Esophagus squamous epithelium (tissue), 5 donors: Measurements from ENCODE around the gene ILF3. TPM values are rescaled to one million over a fixed set of nuclear protein-coding genes. Genes with fewer than 3 reads are reported as not detected.
A peak's percentile ranks its signal among the peaks of the same experiment; 100 is the strongest.
"Not testable (repeated sequence)": the region's sequence is repeated elsewhere in the genome, so short reads cannot be mapped to it uniquely, and the experiment has no call there.

Source experiments
- DNase-seq: peaks from one replicate; lab custom pipeline; 2025; lab: John Stamatoyannopoulos, UW
- H3K27ac ChIP-seq, 4 donors: fragments of 200-600 bp; sonication (generic); one replicate each; pipeline ENCODE4 v1.5.1; 2016 to 2019; ENCODE audit warnings: mild to moderate bottlenecking in 1 of 4
- H3K27me3 ChIP-seq, 4 donors: fragments of 200-600 bp; sonication (generic); 1 replicate in 3 of 4; 2 replicates in 1 of 4; pipeline versions ENCODE4 v1.5.1 to v1.6.0; 2017 to 2021; ENCODE audit warnings: antibody characterized with exemption in 1 of 4
- H3K36me3 ChIP-seq, 3 donors: fragments of 200-600 bp; sonication (generic); one replicate each; pipeline ENCODE4 v1.5.1; 2016 to 2019
- H3K4me1 ChIP-seq, 3 donors: fragments of 200-600 bp; sonication (generic); one replicate each; pipeline ENCODE4 v1.5.1; 2017 to 2019
- H3K4me3 ChIP-seq, 4 donors: fragments of 200-600 bp; sonication (generic); 1 replicate in 3 of 4; 2 replicates in 1 of 4; pipeline ENCODE4 v1.5.1; 2016 to 2019; ENCODE audit warnings: mild to moderate bottlenecking in 2 of 4, moderate library complexity in 1 of 4
- H3K9me3 ChIP-seq, 3 donors: fragments of 200-600 bp; sonication (generic); one replicate each; pipeline ENCODE4 v1.5.1; 2016 to 2019
- CTCF ChIP-seq, 6 experiments: fragments of 450-650 bp in 4 of 6; fragments of 200-600 bp in 2 of 6; sonication (generic) in 2 of 6; IDR thresholded peaks; one replicate each; pipeline ENCODE4 v1.5.1; 2016 to 2019; ENCODE audit warnings: antibody characterized with exemption in 6 of 6, mild to moderate bottlenecking in 4 of 6, moderate library complexity in 4 of 6
- POLR2A ChIP-seq, 4 donors: fragments of 450-650 bp; IDR thresholded peaks; one replicate each; pipeline ENCODE4 v1.6.1; 2017; ENCODE audit warnings: antibody characterized with exemption in 4 of 4, mild to moderate bottlenecking in 4 of 4, moderate library complexity in 3 of 4
- WGBS, 2 donors: methylation state at CpG; one replicate each; pipeline ENCODE4 v1.1.5; 2018; 5-methylcytosine and 5-hydroxymethylcytosine counted together
- intact Hi-C: fragments of 100-400 bp; cut with DNase I; formaldehyde crosslinking; loops from one replicate; pipeline ENCODE4 v1.15.0; 2022
- total RNA-seq, 4 donors: library from RNA; depleted of rRNA; stranded (reverse); fragments of >200 nt; gene quantifications; one replicate each; pipeline ENCODE4 v1.1.0, GENCODE V29; 2016
- donor health status: DM: yes; HTN: yes; CAD: no.

ILF3 gene
- total RNA-seq, 4 donors from 2014 or later, result 68.7 to 123 (median 98.3) TPM

DNA sequence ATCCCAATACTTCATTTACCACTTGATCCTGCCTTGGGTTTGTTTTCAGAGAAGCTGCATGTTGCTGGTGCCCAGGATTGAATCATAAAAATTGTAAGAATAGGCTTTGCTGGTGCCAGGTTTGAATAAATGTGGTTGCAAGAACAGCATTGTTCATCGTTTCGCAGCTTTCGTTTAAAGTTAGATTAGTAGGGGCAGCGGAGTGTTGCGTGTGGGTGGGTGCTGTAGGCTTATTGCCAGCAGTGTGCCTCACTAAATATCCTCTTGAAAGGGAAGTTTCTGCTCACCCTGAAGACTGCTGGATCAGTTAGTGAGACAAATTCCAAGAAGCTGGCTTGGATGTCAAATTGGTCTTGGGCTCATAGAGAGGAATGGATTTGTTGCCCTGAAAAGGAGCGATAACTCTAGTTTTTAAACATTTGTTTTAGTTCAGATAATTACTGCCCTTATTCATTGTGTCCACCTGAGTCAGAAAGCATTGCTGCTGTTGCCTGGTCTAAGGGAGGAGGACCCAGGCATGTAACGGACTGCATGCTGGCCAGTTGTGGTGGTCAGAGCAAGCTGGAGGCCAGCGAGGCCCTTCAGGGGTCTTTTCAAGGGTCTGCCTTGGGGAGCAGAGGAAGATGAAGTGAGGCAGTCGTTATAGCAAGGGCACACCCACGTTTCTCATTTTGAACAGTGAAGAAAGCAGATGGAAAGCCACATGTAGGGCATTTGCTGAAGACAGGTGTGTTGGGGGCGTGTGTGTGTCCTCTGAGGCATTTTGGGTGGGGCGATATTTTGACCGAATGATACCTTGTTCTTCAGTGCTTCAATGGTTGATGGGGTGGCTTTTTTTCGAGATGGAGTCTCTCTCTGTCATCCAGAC, 8.5 kb downstream of the ILF3 start:
- H3K4me3 ChIP-seq, result no peak overlapping the region
- H3K27me3 ChIP-seq, result no peaks in the 10 kb centered on the region
- peak overlapping the region in 1 of 4 donors; percentile 11 for H3K27ac ChIP-seq
- no peak for DNase-seq
- 38 to 47% methylated on average over 14 of the region's 14 CpGs for WGBS, 2 donors
- no peaks in the 10 kb centered on the region for H3K9me3 ChIP-seq
- TF ChIP-seq POLR2A (IDR thresholded peaks at IDR 0.05), result no peak
- intact Hi-C loops, result no loop called here
- peaks cover 0 to 43% (median 0%) of the 10 kb centered on the region in 3 donors for H3K36me3 ChIP-seq
- peaks cover 31 to 92% (median 40%) of the 10 kb centered on the region in 3 donors for H3K4me1 ChIP-seq

DNA sequence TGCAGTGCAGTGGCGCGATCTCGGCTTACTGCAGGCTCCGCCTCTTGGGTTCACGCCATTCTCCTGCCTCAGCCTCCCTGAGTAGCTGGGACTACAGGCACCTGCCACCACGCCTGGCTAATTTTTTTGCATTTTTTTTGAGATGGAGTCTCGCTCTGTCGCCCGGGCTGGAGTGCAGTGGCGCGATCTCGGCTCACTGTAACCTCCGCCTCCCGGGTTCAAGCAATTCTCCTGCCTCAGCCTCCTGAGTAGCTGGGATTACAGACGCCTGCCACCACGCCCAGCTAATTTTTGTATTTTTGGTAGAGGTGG, 9.1 kb downstream of the ILF3 start:
- DNase-seq, H3K4me3 ChIP-seq, H3K27me3 ChIP-seq, H3K27ac ChIP-seq, H3K9me3 ChIP-seq, intact Hi-C loops: not testable (repeated sequence)
- Histone ChIP-seq H3K36me3 (peaks cover 0 to 43% (median 0%) of the 10 kb centered on the region in 3 donors), H3K4me1 (peaks cover 31 to 92% (median 40%) of the 10 kb centered on the region in 3 donors)
- 85 to 89% methylated on average over 13 to 15 of the region's 16 CpGs for WGBS, 2 donors

GRCh38 chr19:10667867-10668266, 13.7 kb downstream of the ILF3 start:
- TF ChIP-seq POLR2A (IDR thresholded peaks at IDR 0.05) (no peak), CTCF (IDR thresholded peaks at IDR 0.05) (no peak)
- DNase-seq, result no peak
- peaks cover 0 to 49% (median 8%) of the 10 kb centered on the region in 3 donors for H3K36me3 ChIP-seq
- intact Hi-C loops, result no loop called here
- no peaks in the 10 kb centered on the region for H3K9me3 ChIP-seq
- H3K27ac ChIP-seq, result no peak overlapping the region
- H3K27me3 ChIP-seq, result no peaks in the 10 kb centered on the region
- peaks cover 13 to 87% (median 22%) of the 10 kb centered on the region in 3 donors for H3K4me1 ChIP-seq
- H3K4me3 ChIP-seq, result no peak overlapping the region
- 38 to 77% methylated on average over 5 to 6 of the region's 6 CpGs for WGBS, 2 donors

GRCh38 chr19:10669246-10669645, 15.1 kb downstream of the ILF3 start:
- WGBS, 2 donors, result 46 to 48% methylated on average over 4 to 6 of the region's 6 CpGs
- H3K4me1 ChIP-seq, result peaks cover 7 to 79% (median 16%) of the 10 kb centered on the region in 3 donors
- no peaks in the 10 kb centered on the region for H3K27me3 ChIP-seq
- no peak for DNase-seq
- peak overlapping the region in 1 of 4 donors; percentile 11 for H3K27ac ChIP-seq
- no peak overlapping the region for H3K4me3 ChIP-seq
- no peaks in the 10 kb centered on the region for H3K9me3 ChIP-seq
- intact Hi-C loops, result no loop called here
- no peak for TF ChIP-seq POLR2A (IDR thresholded peaks at IDR 0.05)
- TF ChIP-seq CTCF (IDR thresholded peaks at IDR 0.05), result no peak
- peaks cover 0 to 62% (median 8%) of the 10 kb centered on the region in 3 donors for H3K36me3 ChIP-seq

GRCh38 chr19:10670182-10670581, 16.0 kb downstream of the ILF3 start:
- Histone ChIP-seq H3K9me3 (no peaks in the 10 kb centered on the region), H3K27me3 (no peaks in the 10 kb centered on the region), H3K4me3 (no peak overlapping the region), H3K36me3 (peaks cover 0 to 71% (median 8%) of the 10 kb centered on the region in 3 donors), H3K27ac (peak overlapping the region in 1 of 4 donors; percentile 11), H3K4me1 (peaks cover 7 to 70% (median 16%) of the 10 kb centered on the region in 3 donors)
- 63 to 68% methylated on average over 1 of the region's 1 CpG for WGBS, 2 donors
- no peak for DNase-seq
- no peak for TF ChIP-seq CTCF (IDR thresholded peaks at IDR 0.05)
- no peak for TF ChIP-seq POLR2A (IDR thresholded peaks at IDR 0.05)
- intact Hi-C loops, result no loop called here
